Measurements from ENCODE around the gene GJD3. TPM values are rescaled to one million over a fixed set of nuclear protein-coding genes. Genes with fewer than 3 reads are reported as not detected.
A peak's percentile ranks its signal among the peaks of the same experiment; 100 is the strongest.

Gene GJD3
- total RNA-seq, 2 donors from 2014 or later: not detected

DNA sequence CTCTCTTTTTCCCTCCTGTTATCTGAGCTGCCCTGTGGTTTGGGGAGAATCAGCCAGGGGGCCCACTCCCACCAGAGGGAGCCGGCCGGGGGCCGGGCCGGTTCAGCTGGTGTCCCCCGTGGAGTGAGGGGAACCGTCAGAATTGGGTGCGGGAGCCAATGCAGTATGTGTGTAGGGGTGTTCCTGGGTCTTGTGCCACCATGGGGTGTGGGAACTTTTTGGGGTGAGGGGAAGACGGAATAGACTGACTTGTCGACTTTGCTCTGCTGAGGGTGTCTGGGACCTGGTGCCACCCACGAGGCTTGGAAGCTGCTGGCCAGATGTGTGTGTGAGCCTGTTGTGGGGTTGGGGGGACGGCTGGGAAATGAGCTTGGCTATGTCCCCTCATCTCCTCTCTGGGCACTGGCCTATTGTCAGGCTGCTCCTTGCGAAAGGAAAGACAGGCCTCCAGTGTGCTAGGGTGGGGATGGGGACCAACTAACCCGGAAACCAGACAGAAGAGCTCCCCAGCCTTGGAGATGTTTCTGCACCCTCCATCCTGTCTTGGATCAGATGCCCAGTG, 45.6 kb downstream of the GJD3 start:
- H3K9ac ChIP-seq (ENCODE audit: extremely low read depth, low read length, poor library complexity, severe bottlenecking): peak overlapping the region; percentile 77
- Mint-ChIP-seq H3K9me3 (no peaks in the 10 kb centered on the region), H3K27ac (no peak overlapping the region), H3K4me1 (peaks cover 35% of the 10 kb centered on the region), H3K36me3 (ENCODE audit: low read depth) (no peaks in the 10 kb centered on the region), H3K27me3 (ENCODE audit: insufficient read depth) (peaks cover 20% of the 10 kb centered on the region), H3K4me3 (peak overlapping the region; percentile 62)
- TF ChIP-seq, protein P1, sequence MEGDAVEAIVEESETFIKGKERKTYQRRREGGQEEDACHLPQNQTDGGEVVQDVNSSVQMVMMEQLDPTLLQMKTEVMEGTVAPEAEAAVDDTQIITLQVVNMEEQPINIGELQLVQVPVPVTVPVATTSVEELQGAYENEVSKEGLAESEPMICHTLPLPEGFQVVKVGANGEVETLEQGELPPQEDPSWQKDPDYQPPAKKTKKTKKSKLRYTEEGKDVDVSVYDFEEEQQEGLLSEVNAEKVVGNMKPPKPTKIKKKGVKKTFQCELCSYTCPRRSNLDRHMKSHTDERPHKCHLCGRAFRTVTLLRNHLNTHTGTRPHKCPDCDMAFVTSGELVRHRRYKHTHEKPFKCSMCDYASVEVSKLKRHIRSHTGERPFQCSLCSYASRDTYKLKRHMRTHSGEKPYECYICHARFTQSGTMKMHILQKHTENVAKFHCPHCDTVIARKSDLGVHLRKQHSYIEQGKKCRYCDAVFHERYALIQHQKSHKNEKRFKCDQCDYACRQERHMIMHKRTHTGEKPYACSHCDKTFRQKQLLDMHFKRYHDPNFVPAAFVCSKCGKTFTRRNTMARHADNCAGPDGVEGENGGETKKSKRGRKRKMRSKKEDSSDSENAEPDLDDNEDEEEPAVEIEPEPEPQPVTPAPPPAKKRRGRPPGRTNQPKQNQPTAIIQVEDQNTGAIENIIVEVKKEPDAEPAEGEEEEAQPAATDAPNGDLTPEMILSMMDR (conservative IDR thresholded peaks at IDR 0.05): peak; percentile 27
- peaks cover 5% of the 10 kb centered on the region for H3K27me3 ChIP-seq (ENCODE audit: control insufficient read depth, insufficient read depth, low read length, poor library complexity, severe bottlenecking)
- peak; percentile 59 for DNase-seq
- no peaks in the 10 kb centered on the region for H3K9me3 ChIP-seq (ENCODE audit: control insufficient read depth, low read length)
- H3K4me1 ChIP-seq (ENCODE audit: control insufficient read depth, insufficient read depth, low read length): peaks cover 12% of the 10 kb centered on the region
- WGBS, 2 experiments (ENCODE audit: insufficient coverage in 1 of 2, insufficient read length in 1 of 2): 27 to 47% methylated on average over 5 to 13 of the region's 13 CpGs
- H3K4me3 ChIP-seq (ENCODE audit: low read length): peak overlapping the region; percentile 88
- H3K36me3 ChIP-seq (ENCODE audit: control insufficient read depth, insufficient read depth, low read length): no peaks in the 10 kb centered on the region
- H3K27ac ChIP-seq (ENCODE audit: low read depth, low read length): no peak overlapping the region

DNA sequence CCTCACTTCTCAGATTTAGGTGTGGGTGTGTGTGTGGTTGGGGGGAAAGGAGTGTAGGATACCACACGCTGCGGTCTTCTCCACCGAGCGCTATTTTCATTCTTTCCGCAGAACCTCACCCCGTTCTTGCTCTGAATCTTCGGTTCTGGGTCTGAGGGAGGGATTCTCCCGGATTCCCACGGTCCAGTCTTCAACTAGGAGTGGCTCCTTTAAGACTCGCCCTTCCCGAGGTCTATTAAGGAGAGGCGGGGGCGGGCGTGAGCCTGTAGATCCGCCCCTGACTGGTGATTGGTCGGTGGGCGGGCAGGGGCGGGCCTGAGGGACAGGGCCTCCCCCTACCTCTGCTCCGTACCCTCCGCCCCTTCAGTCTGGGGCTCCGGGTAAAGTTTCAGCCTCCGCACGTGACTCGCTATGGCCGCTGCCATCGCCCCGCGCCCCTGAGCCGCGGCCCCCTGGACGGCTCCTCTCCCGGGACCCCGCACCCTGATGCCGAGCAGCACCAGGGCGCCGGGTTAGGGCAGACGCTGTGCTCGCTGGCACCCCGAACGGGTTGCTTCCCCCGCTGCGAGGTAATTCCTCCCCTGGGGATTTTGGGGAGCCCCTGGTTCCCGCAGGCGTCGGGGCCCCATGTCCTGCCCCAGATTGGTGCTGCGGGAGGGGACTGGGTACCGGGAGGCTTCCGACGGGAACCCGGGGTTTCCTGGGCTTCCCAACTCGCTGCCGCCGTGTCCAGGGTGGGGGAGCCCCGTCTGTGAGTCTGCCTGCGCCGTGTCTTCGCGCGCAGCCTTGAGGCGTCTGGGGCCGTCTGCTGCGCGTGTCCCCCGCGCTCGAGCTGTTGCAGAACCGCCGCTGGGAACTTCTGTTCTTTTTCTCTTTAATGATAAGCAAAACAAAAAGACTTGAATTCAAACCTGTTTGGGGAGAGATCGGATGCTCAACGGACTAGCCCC, 46.4 kb downstream of the GJD3 start:
- Histone ChIP-seq H3K4me3 (ENCODE audit: low read length) (peak overlapping the region; percentile 88), H3K27me3 (ENCODE audit: control insufficient read depth, insufficient read depth, low read length, poor library complexity, severe bottlenecking) (peaks cover 5% of the 10 kb centered on the region), H3K4me1 (ENCODE audit: control insufficient read depth, insufficient read depth, low read length) (peaks cover 12% of the 10 kb centered on the region), H3K36me3 (ENCODE audit: control insufficient read depth, insufficient read depth, low read length) (no peaks in the 10 kb centered on the region), H3K9me3 (ENCODE audit: control insufficient read depth, low read length) (no peaks in the 10 kb centered on the region), H3K27ac (ENCODE audit: low read depth, low read length) (peak overlapping the region; percentile 49), H3K9ac (ENCODE audit: extremely low read depth, low read length, poor library complexity, severe bottlenecking) (peak overlapping the region; percentile 77)
- H3K27me3 Mint-ChIP-seq (ENCODE audit: insufficient read depth): peaks cover 20% of the 10 kb centered on the region
- H3K4me3 Mint-ChIP-seq: peak overlapping the region; percentile 62
- TF ChIP-seq, protein P1 (conservative IDR thresholded peaks at IDR 0.05): no peak
- H3K36me3 Mint-ChIP-seq (ENCODE audit: low read depth): no peaks in the 10 kb centered on the region
- DNase-seq: peak; percentile 99
- H3K27ac Mint-ChIP-seq: peak overlapping the region; percentile 92
- peaks cover 41% of the 10 kb centered on the region for H3K4me1 Mint-ChIP-seq
- no peaks in the 10 kb centered on the region for H3K9me3 Mint-ChIP-seq
- WGBS, 2 experiments (ENCODE audit: insufficient coverage in 1 of 2, insufficient read length in 1 of 2): 0% methylated on average over 45 to 70 of the region's 70 CpGs

DNA sequence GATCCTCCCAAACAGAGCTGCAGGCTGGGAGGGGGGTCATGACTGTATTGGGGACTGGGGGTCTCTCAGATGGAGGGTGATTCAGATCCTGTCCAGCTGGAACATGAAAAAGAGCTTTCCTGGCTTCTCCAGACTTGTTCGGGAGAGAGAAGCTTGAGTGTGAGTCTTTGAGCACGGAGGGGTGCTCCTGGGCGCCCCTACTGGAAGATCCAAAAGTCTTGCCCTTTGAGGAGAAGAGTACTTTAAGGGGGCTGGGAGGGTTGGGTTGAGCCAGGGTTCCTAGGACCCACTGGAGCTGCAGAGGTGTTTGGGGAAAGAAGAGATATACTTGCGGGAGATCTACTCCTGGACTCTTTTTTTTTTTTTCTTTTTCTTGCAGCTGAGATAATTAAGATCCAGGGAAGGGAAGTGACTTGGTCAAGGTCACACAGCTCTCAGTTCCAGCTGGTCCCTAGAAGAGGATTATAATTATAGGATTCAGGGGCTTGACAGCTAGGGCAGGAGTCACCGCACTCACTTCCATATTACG, 47.1 kb downstream of the GJD3 start:
- H3K27me3 ChIP-seq (ENCODE audit: control insufficient read depth, insufficient read depth, low read length, poor library complexity, severe bottlenecking): peaks cover 5% of the 10 kb centered on the region
- TF ChIP-seq, protein P1 (conservative IDR thresholded peaks at IDR 0.05): peak; percentile 71
- WGBS, 2 experiments (ENCODE audit: insufficient coverage in 1 of 2, insufficient read length in 1 of 2): 13 to 33% methylated on average over 4 to 6 of the region's 6 CpGs
- H3K36me3 ChIP-seq (ENCODE audit: control insufficient read depth, insufficient read depth, low read length): no peaks in the 10 kb centered on the region
- H3K4me3 ChIP-seq (ENCODE audit: low read length): peak overlapping the region; percentile 79
- Mint-ChIP-seq H3K4me1 (peaks cover 37% of the 10 kb centered on the region), H3K9me3 (no peaks in the 10 kb centered on the region), H3K27me3 (ENCODE audit: insufficient read depth) (peaks cover 20% of the 10 kb centered on the region), H3K27ac (peak overlapping the region; percentile 68), H3K4me3 (peak overlapping the region; percentile 62), H3K36me3 (ENCODE audit: low read depth) (no peaks in the 10 kb centered on the region)
- H3K27ac ChIP-seq (ENCODE audit: low read depth, low read length): peak overlapping the region; percentile 76
- H3K4me1 ChIP-seq (ENCODE audit: control insufficient read depth, insufficient read depth, low read length): peaks cover 9% of the 10 kb centered on the region
- peak overlapping the region; percentile 49 for H3K9ac ChIP-seq (ENCODE audit: extremely low read depth, low read length, poor library complexity, severe bottlenecking)
- H3K9me3 ChIP-seq (ENCODE audit: control insufficient read depth, low read length): no peaks in the 10 kb centered on the region
- DNase-seq: peak; percentile 93
